Globus pallidus (tissue), 1 donor: Measurements from ENCODE around the gene RELL1.
"Not testable (repeated sequence)": the region's sequence is repeated elsewhere in the genome, so short reads cannot be mapped to it uniquely, and the experiment has no call there.

Experiments used
- DNase-seq: peaks from one replicate; pipeline ENCODE4 v3.0.0-alpha.2; 2015; ENCODE audit warnings: low spot score

Gene RELL1

DNA sequence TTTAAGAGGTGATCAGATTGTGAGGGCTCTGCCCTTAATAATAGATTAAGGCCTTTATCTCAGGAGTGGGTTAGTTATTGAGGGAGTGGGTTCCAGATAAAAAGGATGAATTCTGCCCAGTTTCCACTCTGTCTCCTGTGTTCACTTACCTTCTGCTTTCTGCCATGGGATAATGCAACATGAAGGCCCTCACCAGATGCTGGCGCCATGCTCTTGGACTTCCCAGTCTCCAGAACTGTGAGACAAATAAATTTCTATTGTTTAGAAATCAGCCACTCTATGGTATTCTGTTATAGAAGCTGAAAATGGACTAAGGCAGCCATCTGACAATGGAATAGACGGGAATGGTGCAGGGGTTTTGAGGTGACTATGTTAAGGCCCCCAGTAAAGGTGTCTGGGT, 6.9 kb upstream of the RELL1 start:
- no peak for DNase-seq

DNA sequence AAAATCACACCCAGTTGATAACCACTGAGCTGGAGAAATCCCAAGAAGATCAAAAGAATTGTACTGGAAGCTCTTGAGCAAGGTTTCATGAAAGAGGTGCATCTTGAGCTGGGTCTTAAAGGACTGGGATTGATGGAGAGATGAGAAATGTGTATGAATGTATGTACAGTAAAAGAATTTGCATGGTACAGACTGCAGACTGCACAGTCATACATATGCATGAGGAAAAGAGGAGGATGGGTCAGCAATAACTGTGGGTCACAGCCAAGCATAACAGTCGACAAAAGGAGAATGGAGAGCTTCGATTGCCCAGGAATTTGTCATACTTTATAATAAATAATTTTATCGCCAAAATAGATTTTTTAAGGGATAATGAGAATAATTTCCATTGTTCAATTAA, 4.8 kb upstream of the RELL1 start:
- DNase-seq = no peak

DNA sequence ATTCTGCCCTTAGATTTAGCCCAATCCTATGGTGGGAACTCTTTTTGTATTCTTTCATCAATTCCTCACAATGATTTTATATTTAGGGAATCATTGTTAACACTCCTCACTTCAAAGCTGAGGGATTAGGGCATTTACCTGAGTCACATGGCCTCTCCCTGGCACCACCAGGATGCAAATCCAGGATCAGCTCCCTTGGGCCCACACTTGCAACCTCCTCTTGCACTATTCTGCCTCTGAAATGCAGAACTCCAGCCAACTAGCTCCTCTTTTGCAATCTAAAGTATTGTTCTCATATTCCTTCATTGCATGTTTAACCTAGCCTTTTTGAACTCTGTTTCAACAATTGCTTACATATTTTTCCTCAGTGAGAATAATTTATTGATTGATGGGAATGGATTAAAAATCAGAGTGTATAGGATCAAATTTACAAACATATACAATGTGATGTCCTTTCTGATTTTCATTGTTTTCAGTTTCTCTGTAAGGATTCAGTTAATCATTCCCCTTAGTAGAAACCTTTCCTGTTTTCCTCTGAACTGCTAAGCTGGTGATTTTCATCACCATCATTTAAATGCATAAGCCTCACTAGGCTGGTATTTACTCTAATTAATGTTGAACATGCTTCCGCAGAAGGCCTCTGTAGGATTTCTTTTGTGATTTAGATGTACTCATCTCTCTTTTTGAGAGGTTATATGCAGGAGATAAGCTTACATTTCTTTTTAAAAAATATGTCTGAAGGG, 3.3 kb upstream of the RELL1 start:
- no peak for DNase-seq

DNA sequence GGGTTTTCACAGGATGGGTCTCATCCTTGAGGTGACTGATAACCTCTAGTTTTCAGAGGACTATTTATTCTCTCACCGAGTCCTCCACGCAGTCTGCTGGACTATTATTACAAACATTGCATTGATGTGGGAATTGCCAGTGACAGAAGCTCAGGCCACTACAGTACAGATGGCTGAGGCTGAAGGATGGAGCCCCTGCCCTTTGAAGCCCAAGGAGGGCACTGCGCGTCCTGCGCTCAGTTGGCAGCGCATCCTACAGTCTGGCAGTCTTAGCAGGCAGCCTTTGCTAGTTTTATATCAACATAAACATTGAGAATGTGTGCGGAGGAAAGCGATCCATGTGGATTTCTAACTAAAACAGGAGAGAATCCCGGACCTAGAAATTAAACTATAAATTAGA, 1.5 kb upstream of the RELL1 start:
- no peak for DNase-seq

DNA sequence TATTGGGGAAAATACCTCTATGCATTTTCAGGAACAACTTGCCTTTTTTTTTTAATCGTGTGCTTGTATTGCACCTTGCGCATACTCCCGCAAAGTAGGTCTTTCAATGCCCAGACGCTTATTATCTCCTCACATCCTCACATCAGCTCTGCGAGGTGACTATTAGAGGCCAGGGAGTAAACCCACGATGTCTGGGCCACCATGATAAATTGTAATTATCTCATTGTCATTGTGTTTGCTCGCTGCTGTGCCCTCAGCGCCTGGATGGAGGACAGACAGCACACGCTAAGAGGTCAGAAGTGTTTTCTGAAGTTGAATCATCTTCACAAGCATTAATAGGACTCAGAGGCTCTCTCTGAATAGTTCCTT, 1.0 kb upstream of the RELL1 start:
- no peak for DNase-seq

DNA sequence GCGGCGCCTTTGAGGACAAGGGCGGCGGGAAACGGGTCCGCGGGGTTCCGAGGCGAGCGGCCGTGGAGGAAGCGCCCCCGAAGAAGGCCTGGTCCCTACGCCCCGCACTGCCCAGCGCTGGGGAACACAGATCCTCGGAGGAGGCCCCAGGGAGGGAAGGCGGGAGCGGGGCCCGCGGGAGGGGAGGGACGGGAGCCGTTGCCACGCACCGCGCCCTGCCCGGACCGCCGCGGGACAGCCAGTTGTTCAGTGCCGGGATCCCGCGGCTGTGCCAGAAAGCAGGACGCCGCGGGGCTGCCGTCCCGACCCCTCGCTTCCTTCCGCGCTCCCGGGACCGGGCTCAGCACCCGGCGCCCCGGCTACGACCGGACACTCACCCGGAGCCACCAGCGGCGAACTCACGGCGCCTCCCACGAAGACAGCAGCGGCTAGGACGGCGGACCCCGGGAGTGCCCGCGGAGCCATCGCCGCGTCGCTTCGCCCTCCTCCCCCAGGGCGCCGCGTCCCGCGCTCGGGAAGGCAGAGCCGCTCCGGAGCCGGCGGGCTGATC, 278 bp downstream of the RELL1 start:
- DNase-seq = no peak

DNA sequence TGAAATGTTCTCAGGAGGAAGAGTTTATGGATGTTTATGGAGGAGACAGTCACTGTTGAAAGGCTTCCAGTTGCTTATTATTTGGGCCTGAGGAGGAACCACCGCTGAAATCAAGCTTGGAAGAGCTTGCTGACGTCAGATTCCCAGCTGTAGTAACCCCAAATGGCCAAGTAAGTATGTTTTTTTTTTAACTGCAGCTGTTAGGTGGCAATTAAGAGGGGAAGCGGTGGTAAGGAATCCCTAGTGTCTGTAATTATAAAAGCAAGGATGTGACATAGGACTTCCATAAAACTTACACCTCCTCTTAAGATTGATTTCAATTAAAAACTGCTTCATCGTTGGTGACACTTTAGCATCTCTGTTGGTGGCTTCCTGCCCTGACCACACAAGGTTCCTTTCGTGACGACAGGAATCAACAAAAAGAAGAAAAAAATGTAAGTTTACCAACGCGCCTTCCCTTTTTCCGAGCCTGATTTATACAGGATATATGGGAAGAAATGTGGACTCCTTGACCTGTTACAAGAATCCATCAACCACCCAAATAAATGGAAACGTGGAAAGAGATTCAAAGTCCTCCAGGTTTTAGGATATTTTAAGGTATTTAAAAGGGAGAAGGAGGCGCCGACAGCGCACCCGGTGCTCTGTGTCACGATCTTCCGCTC, 884 bp downstream of the RELL1 start:
- DNase-seq = no peak

DNA sequence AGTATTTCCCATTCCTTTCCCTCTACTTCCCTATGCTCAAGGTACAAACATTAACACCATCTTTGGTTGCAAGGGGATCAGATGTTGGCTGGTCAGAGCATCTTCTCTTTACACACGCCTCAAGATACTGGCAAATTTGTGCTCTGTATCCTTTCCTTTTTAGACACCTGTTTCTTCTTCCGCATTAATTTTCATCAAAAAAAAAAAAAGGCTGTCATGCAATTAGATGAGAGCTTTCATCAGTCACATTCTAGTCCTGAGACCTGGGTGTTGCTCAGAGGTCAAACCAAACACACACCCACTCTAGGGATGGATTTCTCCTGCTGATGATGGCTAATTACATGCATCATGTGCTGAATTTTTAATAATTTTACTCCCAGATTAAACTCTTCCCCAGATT, 2.0 kb downstream of the RELL1 start:
- no peak for DNase-seq

DNA sequence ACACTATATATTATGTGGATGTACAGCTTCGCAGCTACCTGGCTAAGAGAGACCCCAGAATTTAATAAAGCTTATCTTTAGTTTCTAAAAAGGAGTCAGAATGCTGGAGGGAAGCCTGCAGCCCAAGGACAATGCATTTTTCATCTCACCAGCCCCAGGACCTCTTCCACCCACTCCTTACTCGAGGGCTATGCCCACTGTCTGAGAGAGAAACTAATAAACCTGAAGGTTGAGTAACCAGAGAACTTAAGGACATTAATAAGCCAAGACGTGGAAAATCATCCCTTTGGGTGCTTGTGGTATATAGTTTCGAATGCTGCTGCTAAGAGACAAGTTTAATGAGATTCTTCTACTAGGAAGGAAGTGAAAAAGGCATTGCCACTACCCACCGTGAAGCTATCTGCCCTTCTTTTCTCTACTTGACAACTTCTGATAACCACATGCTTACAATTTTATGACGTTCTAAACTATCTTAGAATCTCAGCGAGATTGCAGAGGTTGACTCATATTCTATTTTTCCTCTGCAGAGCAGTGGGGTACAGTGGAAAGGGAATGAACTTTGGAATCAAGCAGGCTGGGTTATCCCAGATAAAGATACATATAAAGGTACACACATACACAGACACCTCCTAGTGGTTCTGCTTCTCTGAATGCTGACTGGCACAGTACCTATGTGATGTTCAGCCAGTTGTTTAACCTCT, 3.3 kb downstream of the RELL1 start:
- no peak for DNase-seq

DNA sequence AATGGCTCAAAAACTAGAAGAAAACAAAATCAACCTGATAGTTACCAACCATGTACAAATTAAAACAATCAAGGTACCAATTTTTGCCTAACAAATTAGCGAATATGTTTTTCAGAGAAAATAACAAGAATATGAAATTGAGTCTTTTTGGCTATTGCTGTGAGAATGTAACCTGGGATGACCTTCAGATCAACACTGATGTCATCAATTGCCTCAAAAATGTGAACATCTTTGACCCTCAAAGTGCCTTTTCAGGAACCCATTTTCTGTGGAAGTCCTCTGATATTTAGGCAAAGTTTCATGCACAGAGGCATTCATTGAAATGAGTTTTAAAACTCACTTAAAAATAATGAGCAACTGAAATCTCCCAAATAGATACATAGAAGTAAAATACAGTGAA, 6.1 kb downstream of the RELL1 start:
- no peak for DNase-seq

DNA sequence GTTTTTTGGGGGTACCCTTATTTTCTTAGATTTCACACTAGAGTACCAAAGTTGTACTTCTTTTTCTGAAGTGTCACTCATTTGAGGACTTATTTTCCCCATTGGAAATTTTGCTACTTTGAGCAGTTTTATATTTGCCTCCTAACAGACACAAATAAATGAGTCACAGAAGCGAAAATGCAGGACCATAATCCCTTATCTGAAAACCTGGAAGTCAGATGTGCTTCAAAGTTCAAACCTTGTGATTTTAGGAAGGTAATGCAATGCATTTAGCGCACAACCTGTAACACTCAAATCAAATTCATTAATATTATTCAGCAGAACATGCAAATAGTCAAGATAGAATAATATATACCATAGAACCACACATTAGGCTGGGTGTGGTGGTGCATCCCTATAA, 6.9 kb downstream of the RELL1 start:
- DNase-seq = no peak

DNA sequence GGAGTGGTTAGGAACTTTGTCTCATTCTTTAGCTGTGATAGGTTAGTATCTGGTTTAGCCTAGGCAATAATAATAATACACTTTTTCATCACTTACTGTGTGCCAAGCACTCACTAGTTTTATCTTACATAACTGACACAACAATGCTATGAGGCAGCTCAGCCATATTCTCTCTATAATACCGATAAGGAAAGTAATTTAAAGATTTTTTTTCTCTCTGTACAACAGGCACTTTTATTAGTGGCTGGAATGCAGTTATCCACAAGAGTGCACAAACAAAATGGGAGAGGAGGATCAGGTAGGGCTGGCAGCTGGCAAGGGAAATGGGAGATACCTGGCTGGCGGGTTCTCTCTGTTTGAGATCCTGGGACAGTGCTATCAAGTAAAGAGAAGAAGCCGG, 7.6 kb downstream of the RELL1 start:
- no peak for DNase-seq

DNA sequence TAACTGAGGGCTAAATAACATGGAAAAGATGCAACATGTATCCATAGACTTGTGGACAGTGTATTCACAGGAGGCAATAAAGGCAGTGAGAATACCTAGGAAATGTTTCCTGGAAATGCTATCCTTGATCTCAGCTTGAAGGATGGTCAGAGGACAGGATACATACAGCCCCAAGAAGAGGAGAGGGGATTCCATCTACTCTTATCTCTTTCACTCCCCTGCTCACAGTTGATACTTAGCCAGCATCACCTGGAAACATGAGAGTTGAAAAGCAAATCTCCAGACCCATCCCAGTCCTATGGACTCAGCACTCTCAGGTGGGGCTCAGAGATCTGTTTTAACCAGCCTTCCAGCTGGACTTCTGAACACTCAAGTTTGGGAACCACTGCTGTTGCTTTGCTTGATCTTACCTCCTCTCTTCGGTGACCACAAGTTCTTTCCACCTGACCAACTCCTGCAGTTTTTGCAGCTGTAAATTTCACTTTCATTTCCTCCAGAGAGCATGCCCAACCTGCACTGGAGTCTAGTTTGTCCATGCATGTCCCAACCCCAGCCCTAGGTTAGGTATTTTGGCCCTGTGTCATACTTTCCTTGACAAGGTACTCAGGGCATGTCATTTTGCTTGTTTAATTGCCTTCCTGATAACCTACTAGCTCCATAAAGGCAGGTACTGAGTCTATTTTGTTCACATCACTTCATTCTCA, 10.4 kb downstream of the RELL1 start:
- no peak for DNase-seq

DNA sequence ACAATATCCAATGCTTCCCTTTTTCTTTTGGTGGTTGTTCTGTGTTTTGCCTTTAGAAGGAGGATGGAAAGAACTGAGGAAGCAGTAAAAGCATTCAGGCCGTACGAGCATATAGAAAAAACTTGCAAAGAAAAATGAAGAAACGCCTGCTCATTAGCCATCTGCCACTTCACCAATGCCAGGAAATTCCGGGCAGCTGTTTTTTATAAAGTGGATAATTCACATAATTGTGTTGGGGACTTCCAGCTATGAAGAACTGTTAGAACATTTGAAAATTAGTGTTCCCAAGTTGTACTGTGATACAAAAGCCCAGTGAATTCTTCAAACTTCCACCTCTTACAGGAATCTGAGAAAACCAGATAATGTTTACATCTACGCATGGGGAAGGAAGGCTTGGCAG, 11.7 kb downstream of the RELL1 start:
- DNase-seq = no peak

DNA sequence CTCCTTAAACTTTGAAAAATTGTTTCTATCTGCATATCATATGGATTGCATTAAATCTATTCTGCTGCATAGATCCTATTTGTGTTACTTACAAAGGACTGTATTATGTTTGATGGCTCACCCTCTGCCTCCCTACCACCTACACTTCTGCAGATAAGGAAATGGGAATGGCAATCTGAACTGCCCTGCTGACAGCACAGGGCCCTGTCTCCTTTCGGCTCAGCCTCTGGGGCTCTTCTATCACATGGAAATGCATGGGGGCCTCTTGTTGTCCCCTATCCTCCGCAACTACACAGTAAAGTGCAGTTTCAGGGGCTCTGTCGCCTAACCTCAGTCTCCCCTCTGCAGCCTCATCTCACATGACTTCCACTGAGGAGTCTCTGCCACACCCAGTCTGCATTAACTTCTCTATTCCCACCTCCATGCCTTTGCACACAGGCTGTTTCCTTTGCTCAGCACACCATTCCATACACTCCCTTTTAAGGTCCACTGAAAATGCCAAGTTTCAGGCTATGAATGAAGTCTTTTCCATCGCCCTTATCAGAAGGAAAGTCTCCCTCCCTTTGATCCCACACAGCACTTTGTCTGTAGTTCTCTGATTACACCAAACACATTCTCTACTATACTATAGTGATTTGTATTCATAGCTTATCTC, 12.5 kb downstream of the RELL1 start:
- DNase-seq = no peak

DNA sequence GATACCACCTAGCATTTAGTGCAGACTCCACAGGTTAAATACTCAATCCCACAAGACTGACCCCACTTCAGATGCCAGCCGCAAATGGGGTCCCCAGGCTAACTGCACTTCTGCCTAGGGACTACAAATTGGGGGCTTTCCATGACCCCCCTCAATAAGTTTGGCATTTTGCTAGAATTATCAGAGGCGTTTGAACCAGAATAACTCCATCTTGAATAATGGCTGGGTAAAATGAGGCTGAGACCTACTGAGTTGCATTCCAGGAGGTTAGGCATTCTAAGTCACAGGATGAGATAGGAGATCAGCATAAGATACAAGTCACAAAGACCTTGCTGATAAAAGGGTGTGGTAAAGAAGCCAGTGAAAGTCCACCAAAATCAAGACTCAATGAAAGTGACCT, 15.1 kb downstream of the RELL1 start:
- no peak for DNase-seq

DNA sequence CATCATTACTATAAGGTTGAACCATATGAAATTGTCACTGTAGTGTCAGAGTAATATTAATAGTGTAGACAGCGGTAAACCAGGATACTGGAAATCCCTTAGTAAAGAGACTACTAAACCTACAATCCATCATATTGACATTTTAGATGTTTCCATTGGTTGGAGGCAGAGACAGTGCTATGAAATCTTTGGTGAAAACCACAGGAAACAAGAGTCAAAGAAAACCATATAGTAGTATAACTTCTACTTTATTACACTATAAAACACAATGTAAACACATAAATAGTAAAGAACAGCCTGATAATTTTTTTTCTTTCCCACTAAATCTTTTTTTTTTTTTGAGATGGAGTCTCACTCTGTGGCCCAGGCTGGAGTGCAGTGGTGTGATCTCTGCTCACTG, 15.9 kb downstream of the RELL1 start:
- no peak for DNase-seq

DNA sequence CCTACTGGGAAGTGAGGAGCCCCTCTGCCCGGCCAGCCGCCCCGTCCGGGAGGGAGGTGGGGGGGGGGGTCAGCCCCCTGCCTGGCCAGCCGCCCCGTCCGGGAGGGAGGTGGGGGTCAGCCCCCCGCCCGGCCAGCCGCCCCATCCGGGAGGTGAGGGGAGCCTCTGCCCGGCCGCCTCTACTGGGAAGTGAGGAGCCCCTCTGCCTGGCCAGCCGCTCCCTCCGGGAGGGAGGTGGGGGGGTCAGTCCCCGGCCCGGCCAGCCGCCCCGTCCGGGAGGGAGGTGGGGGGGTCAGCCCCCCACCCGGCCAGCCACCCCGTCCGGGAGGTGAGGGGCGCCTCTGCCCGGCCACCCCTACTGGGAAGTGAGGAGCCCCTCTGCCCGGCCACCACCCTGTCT, 17.1 kb downstream of the RELL1 start:
- DNase-seq = not testable (repeated sequence)

DNA sequence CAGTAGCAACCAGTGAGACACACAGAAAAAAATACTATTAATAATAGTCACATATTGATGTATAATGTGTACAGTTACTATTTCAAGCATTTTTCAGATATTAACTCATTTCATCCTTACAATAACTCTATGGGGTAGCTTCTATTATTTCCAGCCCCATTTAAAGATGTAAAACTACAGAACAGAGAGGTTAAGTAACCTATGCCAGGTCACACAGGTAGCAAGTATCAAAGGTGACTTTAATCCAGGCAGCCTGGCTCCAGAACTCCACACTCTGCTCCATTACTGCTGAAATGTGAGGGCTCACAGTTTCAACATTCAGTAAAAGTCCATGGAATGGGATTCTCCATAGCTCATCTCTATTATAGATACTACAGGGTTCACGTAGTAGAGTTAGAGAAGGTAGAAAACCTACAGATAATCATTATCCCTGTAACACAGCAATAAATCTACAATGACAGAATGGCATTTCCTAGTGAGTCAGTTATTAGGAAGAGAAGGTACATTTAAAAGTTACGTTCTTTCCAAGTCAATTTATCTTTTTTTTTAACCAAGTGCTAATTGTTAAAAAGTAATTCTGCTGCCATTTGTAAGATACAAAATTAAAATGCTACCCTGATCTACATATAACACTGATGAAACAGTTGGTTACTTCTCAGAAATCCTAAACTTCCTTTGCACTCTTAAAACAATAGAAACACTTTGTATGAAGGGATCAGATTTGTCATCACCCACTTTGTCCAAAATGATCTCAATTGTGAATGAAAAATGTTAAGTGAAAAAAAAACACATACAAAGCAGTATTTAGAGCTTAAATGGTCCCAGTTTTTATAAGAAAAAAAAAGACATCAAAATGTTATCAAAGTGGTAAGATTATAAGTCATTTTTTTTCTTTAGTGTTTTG, 18.7 kb downstream of the RELL1 start:
- no peak for DNase-seq

DNA sequence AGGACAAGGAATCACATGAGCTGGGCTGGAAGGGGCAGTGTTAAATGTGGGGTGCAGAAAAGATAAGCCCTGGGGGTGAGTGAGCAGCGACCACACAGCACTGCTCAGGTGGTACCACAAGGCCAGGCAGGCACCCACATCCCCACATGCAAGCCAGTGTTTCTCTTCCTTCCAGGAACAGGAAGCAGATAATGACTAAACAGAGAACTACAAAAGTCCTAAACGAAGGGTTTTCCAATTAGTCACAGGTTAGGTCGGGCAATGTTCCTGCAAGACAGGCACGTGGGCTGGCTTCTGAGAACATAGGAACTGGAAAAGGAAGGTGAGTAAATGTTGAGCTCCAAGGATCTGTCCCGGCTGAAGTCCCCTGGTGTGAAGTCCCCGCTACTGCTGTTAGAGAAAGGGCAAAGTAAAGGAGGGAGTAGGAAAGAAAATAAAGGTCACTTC, 19.5 kb downstream of the RELL1 start:
- DNase-seq = no peak
